OCI-LY3 (cell line): ENCODE measurements around the gene IQSEC1.

Experiments used
- EZH2phosphoT487 ChIP-seq: fragments of 200-600 bp; shearing (Covaris generic); IDR thresholded peaks from 2 replicates; pipeline ENCODE4 v1.6.1; 2018; ENCODE audit warnings: antibody characterized with exemption, mixed run types, low read depth
- TF ChIP-seq, protein P1 (sequence below): fragments of 200-600, 300-600 bp; sonication (generic); IDR thresholded peaks from 2 replicates; pipeline ENCODE4 v1.5.1; 2014; ENCODE audit warnings: antibody characterized with exemption, low read length, low read depth

DNA sequence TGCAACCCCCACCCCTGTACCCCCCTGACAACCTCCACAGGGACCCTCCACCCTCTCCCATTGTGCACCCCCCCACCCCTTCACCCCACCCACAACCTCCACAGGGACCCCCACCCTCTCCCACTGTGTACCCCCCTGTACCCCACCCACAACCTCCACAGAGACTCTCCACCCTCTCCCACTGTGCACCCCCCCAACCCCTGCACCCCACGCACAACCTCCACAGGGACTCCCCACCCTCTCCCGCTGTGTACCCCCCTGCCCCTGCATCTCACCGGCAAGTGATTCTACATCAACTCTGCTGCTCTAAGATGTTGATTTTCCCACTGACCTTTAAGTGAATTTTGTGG, 180.4 kb downstream of the IQSEC1 start:
- TF ChIP-seq, protein P1, sequence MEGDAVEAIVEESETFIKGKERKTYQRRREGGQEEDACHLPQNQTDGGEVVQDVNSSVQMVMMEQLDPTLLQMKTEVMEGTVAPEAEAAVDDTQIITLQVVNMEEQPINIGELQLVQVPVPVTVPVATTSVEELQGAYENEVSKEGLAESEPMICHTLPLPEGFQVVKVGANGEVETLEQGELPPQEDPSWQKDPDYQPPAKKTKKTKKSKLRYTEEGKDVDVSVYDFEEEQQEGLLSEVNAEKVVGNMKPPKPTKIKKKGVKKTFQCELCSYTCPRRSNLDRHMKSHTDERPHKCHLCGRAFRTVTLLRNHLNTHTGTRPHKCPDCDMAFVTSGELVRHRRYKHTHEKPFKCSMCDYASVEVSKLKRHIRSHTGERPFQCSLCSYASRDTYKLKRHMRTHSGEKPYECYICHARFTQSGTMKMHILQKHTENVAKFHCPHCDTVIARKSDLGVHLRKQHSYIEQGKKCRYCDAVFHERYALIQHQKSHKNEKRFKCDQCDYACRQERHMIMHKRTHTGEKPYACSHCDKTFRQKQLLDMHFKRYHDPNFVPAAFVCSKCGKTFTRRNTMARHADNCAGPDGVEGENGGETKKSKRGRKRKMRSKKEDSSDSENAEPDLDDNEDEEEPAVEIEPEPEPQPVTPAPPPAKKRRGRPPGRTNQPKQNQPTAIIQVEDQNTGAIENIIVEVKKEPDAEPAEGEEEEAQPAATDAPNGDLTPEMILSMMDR, result no peak
- no peak for TF ChIP-seq EZH2phosphoT487
